NCI-H1436 (cell line): ENCODE results near the gene SEPTIN5.

Experiments
- DNase-seq: peaks from one replicate; lab custom pipeline; 2025; lab: John Stamatoyannopoulos, UW

SEPTIN5 gene

GRCh38 chr22:19733755-19734154 is 19.5 kb downstream of the SEPTIN5 start:
- no peak for DNase-seq

- no peak for DNase-seq
Measured at GRCh38 chr22:19734163-19734562, 19.9 kb downstream of the SEPTIN5 start.

DNA sequence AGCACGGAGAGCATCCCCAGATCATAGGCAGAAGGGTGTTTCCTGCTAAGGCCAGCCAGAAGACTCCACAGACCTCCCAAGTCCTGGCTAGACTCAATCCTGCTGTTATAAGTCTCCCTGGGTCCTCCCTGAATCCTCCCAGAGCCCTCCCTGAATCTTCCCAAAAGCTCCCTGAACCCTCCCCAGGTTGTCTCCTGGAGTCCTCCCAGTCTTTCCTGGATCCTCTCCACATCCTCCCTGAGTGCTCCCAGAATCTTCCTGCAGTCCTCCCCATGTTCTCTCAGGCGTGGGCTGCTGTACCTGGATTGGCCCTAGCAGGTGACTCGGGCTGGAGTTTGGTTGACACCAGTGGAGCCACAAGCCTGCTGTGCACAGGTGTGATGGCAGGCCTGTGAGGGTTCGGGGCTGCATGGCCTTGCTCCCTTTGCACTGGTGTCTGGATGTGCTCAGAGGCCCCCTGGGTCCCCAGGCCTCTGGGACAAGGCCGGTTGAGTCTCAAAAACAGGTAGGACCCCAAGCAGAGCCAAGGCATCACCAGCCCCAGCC is 20.6 kb downstream of the SEPTIN5 start:
- no peak for DNase-seq

DNA sequence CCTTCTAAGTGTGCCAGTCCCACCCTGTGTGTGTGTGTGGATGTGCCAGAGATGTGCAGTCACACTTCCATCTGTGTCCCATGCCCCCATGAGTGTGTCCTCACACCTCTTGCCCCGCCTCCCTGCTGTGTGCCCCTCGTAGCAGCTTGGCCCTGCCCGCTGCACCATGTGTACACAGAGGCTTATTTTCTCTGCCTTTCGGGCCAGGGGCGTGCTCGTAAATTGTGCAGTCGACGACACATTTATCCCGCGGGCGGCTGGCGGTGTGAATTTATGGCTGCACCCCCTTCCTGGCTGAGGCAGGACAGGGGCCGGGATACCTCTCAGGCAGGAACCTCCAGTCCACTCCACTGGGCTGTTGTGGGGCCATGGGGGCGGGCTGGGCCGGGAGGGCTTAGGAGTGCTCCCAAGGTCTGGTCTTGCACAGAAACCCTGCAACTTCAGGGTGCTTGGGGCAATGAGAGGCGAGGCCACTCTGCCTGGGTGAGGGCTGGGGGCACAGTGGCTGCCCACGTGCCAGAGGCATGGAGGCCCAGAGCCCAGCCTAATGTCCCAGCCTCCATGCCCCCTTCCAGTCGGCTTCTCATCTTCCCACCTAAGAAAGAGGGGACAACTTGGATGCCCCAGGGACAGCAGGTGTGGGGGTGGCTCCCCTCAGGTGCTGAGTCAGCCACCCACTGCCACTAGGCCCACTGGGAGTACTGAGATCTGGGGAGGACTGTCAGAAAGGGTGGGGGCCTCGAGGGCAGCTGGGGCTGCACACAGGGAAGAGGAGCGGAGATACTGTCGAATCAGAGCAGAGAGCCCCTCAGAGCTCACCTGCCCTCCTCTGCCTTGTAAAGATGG is 21.6 kb downstream of the SEPTIN5 start:
- no peak for DNase-seq

GRCh38 chr22:19737846-19738663 is 23.8 kb downstream of the SEPTIN5 start:
- no peak for DNase-seq

GRCh38 chr22:19738664-19739447 is 24.6 kb downstream of the SEPTIN5 start:
- no peak for DNase-seq

DNA sequence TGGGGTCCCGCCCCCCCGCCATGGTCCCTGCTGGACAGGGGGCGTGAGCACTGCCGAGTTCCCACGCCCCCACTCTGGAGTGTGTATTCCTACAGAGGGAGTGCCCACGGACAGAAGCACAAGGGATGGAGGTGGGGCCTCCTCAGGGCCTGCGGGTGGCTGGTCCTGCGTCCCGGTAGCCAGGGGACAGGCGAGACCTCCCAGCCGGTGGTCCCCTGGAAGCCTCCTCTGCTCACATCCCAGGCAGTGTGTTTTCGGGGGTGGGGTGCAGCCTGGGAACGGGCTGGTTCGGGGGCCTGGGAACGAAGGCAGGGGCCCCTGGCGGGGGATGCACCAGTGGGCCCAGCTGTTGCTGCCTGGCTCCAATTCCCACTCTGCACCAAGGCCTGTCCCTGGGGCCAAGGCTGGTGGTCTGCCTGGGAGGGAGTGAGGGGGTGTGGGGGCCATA is 25.2 kb downstream of the SEPTIN5 start:
- DNase-seq, result no peak

- DNase-seq, result no peak
Measured at GRCh38 chr22:19739911-19740449, 25.7 kb downstream of the SEPTIN5 start.

DNA sequence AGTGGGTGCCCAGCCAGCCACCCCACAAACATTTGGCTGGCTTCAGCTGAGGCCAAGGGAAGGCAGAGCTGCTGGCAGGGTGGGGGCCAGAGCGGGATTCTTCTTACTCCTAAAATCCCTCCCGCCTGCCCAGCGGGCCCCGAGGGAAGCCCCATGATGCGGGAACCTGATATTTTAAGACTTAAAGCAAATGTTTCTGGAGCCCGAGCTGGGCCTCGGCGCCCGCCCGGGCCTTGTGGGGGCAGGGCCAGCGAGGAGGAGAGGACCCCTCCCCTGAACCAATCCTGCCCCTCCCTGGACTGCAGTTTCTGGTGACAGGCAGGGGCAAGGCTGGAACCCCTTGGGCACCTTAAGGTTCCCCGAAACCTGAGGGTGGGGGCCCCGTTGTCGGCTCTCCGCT is 26.3 kb downstream of the SEPTIN5 start:
- no peak for DNase-seq

DNA sequence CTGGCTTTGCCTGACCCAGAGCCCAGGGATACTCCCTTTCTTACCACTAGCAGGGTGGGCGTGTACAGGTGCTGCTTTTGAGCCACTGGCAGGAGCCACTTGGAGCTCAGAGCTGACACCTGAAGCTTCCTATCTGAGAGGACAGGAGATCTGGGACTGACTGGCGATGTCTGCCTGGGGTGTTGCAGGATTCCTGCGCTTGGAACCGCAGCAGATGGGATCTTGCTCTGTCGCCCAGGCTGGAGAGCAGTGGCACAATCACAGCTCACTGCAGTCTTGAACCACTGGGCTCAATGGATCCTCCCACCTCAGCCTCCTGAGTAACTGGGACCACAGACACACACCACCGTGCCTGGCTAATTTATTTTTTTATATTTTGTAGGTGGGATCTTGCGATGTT is 26.8 kb downstream of the SEPTIN5 start:
- no peak for DNase-seq

- DNase-seq, result no peak
Measured at GRCh38 chr22:19742160-19743066, 28.1 kb downstream of the SEPTIN5 start.

- no peak for DNase-seq
Measured at GRCh38 chr22:19743081-19743480, 28.8 kb downstream of the SEPTIN5 start.

DNA sequence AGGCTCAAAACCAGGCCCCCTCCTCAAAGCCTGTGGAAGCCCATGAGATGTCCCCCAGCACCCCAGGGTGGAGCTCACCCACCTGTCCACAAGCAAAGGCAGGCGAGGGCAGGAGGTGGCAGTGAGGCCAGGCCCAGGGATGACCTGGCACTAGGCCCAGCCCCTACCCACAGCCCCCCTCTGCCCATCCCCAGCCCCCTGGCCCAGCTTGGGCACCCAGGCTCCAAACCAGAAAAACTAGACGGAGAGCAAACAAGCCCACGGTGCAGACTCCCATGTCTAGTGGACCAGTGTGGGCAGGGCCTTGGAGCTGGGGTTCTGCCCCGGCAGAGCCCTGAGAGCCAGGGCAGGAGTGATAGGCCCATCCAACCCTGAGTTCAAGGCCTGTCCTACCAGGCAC is 29.3 kb downstream of the SEPTIN5 start:
- no peak for DNase-seq

DNA sequence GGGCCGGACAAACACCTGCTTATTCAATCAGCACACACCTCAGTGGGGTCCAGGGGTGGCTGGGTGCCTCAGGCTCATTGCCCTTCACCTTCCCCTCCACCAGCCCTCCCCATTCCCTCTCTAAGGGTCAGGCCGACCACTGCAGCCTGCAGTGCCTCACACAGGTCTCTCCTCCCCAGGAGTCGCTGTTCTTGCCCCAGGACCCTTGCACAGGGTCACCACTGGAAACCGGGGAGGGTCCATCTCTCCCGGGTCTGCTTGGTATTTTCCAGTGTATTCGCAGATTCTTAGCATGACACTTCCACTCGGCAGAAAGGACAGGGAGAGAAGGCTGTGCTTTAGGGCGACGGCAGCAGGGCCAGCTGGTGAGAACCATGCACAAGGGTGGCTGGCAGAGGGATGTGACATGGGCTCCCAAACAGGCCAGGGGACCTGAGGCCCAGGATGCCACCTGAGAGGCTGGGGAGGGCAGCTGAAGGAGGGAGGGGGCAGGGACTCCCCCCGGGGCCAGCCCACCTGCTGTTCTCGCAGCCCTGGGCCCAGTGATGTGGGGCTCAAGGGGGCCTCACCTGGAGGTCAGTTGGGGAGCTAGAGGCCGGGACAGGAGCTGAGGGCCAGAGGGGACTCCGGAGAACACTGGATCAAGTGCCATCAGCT is 30.2 kb downstream of the SEPTIN5 start:
- no peak for DNase-seq

GRCh38 chr22:19745155-19746101 is 31.1 kb downstream of the SEPTIN5 start:
- DNase-seq, result no peak

DNA sequence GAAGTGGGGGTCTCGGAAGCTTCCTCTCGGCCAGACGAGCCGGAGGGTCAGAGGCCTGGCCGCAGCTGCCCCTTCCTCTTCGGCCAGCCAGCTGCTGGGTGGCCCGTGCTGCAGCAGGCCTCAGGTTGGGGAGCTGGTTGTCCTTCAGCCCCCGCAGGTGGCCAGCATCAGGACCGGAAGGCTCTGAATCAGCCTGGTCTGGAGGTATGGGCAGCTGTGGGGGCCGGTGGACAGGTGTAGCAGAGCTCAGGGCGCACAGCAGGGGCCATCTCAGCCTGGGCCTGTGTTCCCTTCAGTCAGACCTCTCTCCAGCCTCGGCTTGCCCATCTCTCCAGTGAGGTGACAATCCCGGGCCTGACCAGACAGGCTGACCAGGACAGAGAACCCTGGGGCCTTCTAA is 32.4 kb downstream of the SEPTIN5 start:
- no peak for DNase-seq

DNA sequence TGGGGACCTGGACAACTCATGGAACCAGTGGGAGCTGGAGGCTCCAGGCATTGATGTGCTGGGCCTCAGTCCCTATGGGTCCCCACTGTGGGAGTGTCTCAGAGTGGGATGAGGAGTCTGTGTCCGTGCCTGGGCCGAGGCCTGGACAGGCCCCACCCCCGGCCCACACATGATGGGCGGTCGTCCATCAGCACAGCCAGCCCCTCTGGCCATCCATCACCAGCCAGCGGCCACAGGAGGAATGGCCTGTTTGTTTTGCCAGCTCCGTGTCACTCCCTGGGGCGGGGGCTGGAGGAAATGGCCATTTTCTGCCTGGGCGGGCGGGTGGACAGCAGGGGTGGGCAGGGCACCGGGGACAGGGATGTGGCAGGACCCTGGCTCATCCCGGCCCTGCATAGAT is 33.2 kb downstream of the SEPTIN5 start:
- DNase-seq, result no peak

- no peak for DNase-seq
Measured at GRCh38 chr22:19748139-19748538, 33.8 kb downstream of the SEPTIN5 start.
